ENCODE measurements around the gene UBAP1. TPM values are rescaled to one million over a fixed set of nuclear protein-coding genes. Genes with fewer than 3 reads are reported as not detected.

Gene UBAP1
- total RNA-seq (2022; extraction: Qiagen RNA extraction; ENCODE audit: low read depth) = 45.1 to 48.6 TPM (median 47.4 TPM) in 5 replicates

GRCh38 chr9:34178436-34179212 is at the start of gene UBAP1:
Gene UBAP1, plus strand, starts transcription at chr9:34179043. Its CDS starts 41,872 bp downstream, at chr9:34220915.

Other genes starting within 250 kb of the UBAP1 start
- gene UBAP2, start 130.2 kb upstream of the UBAP1 start, total RNA-seq (2022; extraction: Qiagen RNA extraction; ENCODE audit: low read depth) = 36.7 to 46.6 TPM (median 45.8 TPM) in 5 replicates
- gene DCAF12, start 52.3 kb upstream of the UBAP1 start, total RNA-seq (2022; extraction: Qiagen RNA extraction; ENCODE audit: low read depth) = 36.3 to 44.7 TPM (median 38.5 TPM) in 5 replicates
- gene KIF24, start 150.2 kb downstream of the UBAP1 start, total RNA-seq (2022; extraction: Qiagen RNA extraction; ENCODE audit: low read depth) = 2.9 to 4.5 TPM (median 3.6 TPM) in 5 replicates
- gene NUDT2, start 150.5 kb downstream of the UBAP1 start, total RNA-seq (2022; extraction: Qiagen RNA extraction; ENCODE audit: low read depth) = 22.7 to 25.0 TPM (median 23.9 TPM) in 5 replicates
- 3.5 to 6.2 TPM (median 5.2 TPM) in 5 replicates for gene MYORG, start 197.9 kb downstream of the UBAP1 start, total RNA-seq (2022; extraction: Qiagen RNA extraction; ENCODE audit: low read depth)